BLaER1 treated with 17β-estradiol and CSF1 and Interleukin-3, amounts not matched to agents 10 nM and 100 nM (cell line): ENCODE measurements around the gene MX2.
"Not testable (repeated sequence)": the region's sequence is repeated elsewhere in the genome, so short reads cannot be mapped to it uniquely, and the experiment has no call there.

Experiments used
- H3K27ac ChIP-seq, 11 experiments: shearing (Covaris generic); formaldehyde crosslinking; 2 replicates each; pipeline ENCODE4 v1.8.1; 2022
- H3K27me3 ChIP-seq, 11 experiments: shearing (Covaris generic); formaldehyde crosslinking; 2 replicates each; pipeline ENCODE4 v1.8.1; 2022
- H3K36me3 ChIP-seq, 11 experiments: shearing (Covaris generic); formaldehyde crosslinking; 2 replicates each; pipeline ENCODE4 v1.8.1; 2022
- H3K4me1 ChIP-seq, 10 experiments: shearing (Covaris generic); formaldehyde crosslinking; 2 replicates each; pipeline ENCODE4 v1.8.1; 2022
- H3K4me2 ChIP-seq, 11 experiments: shearing (Covaris generic); formaldehyde crosslinking; 2 replicates each; pipeline ENCODE4 v1.8.1; 2022
- H3K4me3 ChIP-seq, 10 experiments: shearing (Covaris generic); formaldehyde crosslinking; 2 replicates each; pipeline ENCODE4 v1.8.1; 2022
- H3K9ac ChIP-seq, 11 experiments: shearing (Covaris generic); formaldehyde crosslinking; 2 replicates each; pipeline ENCODE4 v1.8.1; 2022
- H3K9me3 ChIP-seq, 11 experiments: shearing (Covaris generic); formaldehyde crosslinking; replicated peaks in 1 of 11; 2 replicates each; pipeline ENCODE4 v1.8.1; 2022
- H4K20me1 ChIP-seq, 11 experiments: shearing (Covaris generic); formaldehyde crosslinking; 2 replicates each; pipeline ENCODE4 v1.8.1; 2022
- Cebpa-rat ChIP-seq, 11 experiments: shearing (Covaris generic); IDR thresholded peaks; 2 replicates each; pipeline ENCODE4 v1.8.1; 2022

The MX2 gene, protein sequence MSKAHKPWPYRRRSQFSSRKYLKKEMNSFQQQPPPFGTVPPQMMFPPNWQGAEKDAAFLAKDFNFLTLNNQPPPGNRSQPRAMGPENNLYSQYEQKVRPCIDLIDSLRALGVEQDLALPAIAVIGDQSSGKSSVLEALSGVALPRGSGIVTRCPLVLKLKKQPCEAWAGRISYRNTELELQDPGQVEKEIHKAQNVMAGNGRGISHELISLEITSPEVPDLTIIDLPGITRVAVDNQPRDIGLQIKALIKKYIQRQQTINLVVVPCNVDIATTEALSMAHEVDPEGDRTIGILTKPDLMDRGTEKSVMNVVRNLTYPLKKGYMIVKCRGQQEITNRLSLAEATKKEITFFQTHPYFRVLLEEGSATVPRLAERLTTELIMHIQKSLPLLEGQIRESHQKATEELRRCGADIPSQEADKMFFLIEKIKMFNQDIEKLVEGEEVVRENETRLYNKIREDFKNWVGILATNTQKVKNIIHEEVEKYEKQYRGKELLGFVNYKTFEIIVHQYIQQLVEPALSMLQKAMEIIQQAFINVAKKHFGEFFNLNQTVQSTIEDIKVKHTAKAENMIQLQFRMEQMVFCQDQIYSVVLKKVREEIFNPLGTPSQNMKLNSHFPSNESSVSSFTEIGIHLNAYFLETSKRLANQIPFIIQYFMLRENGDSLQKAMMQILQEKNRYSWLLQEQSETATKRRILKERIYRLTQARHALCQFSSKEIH

DNA sequence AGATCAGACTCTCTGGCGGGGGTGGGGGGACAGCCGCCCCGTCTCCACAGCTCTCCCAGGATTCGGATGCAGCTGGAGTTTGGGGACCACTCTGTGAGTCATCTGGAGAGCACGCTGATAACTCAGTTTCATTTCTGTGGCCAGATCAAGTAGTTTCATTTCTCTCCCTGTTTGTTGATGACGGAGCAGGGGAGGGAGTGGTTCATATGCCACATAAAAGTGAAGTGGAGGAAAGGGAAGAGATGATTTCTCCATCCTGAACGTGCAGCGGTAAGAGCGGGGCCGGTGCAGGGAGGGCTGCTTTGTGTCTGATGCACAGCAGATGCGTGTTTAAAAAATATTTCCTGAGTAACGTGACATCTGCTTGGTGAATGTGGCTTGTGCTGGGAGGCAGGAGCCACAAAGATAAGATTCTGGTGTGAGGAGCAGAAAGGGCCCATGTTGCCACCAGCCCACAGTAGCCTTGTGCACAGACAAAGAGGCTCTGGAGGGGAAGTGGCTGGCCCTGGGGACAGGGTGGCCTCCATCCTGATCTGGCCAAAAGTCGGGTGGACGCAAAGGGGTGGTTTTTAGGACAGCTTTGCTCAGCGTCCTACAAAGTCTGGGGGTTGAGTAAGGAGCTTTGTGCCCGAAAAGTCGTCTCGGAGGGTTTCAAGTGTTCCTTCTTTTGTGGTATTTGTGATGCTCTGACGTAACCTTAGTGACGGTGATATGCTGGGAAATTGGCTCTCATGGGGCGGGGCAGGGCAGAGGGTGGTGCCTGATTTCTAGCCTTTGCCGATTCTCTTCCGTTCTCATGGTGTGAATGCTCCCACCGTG lies at the start of gene MX2:
MX2 (plus strand) TSS at position 242 of the 819 bp plus-strand sequence. CDS start 14,880 bp downstream, outside the sequence.
- Histone ChIP-seq H3K36me3 (peaks cover 0 to 14% (median 0%) of the 10 kb centered on the region in 11 experiments; a peak in 3 of 22 replicates), H3K9ac (peak within 1 kb of the TSS; percentile 71 to 91 (median 84)), H3K4me1 (peaks cover 50 to 77% (median 68%) of the 10 kb centered on the region in 10 experiments), H3K27me3 (no peaks in the 10 kb centered on the region), H3K4me3 (peak within 1 kb of the TSS; percentile 46 to 68 (median 59)), H3K27ac (peak within 1 kb of the TSS; percentile 74 to 98 (median 94)), H4K20me1 (peaks cover 0 to 12% (median 0%) of the 10 kb centered on the region in 11 experiments; a peak in 1 of 22 replicates), H3K4me2 (peak within 1 kb of the TSS; percentile 88 to 99 (median 96)), H3K9me3 (no peaks in the 10 kb centered on the region)
- peak in 7 of 11 experiments; percentile 13 to 93 (median 76); a peak in 11 of 22 replicates for TF ChIP-seq Cebpa-rat (IDR thresholded peaks at IDR 0.05)

DNA sequence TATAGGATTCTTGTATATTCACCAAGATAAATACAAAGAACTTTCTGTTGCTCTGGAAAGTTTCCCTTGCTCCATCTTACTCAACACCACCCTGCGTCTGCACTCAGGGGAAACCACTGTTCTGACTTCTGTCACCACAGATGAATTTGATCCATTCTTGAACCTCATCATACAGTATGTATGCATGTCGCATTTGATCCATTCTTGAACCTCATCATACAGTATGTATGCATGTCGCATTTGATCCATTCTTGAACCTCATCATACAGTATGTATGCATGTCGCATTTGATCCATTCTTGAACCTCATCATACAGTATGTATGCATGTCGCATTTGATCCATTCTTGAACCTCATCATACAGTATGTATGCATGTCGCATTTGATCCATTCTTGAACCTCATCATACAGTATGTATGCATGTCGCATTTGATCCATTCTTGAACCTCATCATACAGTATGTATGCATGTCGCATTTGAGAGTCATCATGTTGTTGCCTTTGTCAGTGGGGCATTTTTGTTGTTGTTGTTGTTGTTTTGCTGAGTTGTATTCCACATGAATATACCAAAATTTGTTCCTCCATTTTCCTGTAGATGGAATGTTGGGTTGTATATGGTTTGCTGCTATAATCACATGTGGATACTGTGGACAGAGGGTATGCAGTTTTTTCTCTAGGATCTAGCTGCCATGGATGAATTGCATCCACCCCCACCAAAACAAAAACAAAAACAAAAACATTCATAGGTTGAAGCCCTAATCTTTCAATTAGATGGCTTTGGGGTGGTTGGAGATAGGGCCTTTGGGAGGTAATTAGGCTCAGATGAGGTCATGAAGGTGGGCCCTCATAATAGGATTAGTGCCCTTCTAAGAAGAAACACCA lies 48.3 kb upstream of the MX2 start:
- not testable (repeated sequence) for H3K4me2 ChIP-seq, H3K4me1 ChIP-seq, H3K27ac ChIP-seq, H3K9ac ChIP-seq, H3K36me3 ChIP-seq, H4K20me1 ChIP-seq, H3K4me3 ChIP-seq
- H3K27me3 ChIP-seq = peaks cover 24 to 35% (median 31%) of the 10 kb centered on the region in 11 experiments
- H3K9me3 ChIP-seq = peaks cover 0 to 18% (median 3%) of the 10 kb centered on the region in 11 experiments; a peak in 6 of 22 replicates

DNA sequence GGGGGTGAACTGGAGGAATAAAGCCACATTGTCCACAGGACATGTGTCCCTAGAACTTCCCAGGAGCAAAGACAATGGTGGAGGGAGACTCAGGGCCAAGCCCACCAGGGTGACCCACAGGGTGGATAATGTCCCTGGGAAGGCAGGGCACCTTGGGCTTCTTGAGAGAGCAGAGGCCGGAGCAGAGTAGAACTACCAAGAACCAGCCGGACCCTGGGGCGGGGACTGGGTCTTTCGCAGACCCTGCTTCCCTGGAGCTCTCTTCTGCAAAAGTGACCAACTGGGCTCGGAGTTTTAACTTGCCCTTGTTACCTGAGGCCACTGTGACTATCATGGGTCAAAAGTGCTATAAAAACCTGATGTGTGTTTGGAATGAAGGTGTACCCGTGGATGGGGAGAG lies 46.1 kb upstream of the MX2 start:
- Histone ChIP-seq H4K20me1 (no peaks in the 10 kb centered on the region), H3K4me2 (no peak overlapping the region), H3K27me3 (peaks cover 24 to 37% (median 31%) of the 10 kb centered on the region in 11 experiments), H3K9ac (no peak overlapping the region), H3K4me1 (peaks cover 0 to 21% (median 5%) of the 10 kb centered on the region in 10 experiments; a peak in 13 of 20 replicates), H3K36me3 (no peaks in the 10 kb centered on the region), H3K4me3 (no peak overlapping the region), H3K9me3 (peaks cover 0 to 18% (median 3%) of the 10 kb centered on the region in 11 experiments; a peak in 5 of 22 replicates), H3K27ac (no peak overlapping the region)
- no peak for TF ChIP-seq Cebpa-rat (IDR thresholded peaks at IDR 0.05)

DNA sequence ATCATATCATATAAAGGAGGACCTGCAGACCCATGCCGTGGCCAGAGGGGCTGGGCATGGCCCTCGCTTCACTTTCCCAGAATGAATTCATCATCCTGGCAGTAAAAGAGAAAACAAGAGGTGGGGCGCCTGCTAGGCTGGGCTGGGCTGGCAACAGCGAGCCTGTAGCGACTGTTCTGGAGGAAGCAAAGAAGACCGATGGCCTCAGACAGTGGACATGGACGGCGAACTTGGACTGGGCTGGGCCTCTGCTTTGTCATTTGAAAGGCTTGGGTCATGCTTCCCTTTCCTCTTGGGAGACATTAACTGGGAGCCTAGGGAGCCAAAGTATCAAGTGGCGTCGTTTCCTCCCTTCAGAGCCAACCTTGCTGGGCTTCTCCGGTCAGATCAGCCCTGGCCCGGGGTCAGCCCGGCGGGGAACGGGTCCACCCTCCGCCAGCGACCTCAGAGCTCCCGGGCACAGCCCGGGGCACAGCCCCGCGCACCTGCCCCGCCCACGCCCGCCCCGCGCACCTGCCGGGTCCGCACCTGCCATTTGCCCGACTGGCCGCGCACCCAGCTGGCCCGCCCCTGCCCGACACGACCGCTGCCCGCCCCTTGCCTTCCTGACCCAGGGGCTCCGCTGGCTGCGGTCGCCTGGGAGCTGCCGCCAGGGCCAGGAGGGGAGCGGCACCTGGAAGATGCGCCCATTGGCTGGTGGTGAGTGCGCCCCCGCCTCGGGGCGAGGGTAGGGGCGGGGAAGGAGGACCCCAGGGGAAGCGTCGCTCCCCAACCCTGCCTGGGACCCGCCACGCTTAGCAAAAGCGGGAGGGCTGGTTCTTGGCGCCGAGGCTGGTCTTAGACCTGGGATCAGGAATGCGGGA lies 45.4 kb upstream of the MX2 start, which contains the start of gene FAM3B:
FAM3B (plus strand) TSS at position 602 of the 863 bp plus-strand sequence; CDS start at position 681, 79 bp downstream.
- no peak within 1 kb of the TSS for H3K27ac ChIP-seq
- H3K27me3 ChIP-seq = peaks cover 24 to 37% (median 31%) of the 10 kb centered on the region in 11 experiments
- peak within 1 kb of the TSS in 1 of 10 experiments; percentile 22; a peak in 1 of 20 replicates for H3K4me3 ChIP-seq
- H3K9me3 ChIP-seq = peaks cover 0 to 18% (median 3%) of the 10 kb centered on the region in 11 experiments; a peak in 5 of 22 replicates
- no peak for TF ChIP-seq Cebpa-rat (IDR thresholded peaks at IDR 0.05)
- H3K4me1 ChIP-seq = peaks cover 4 to 28% (median 12%) of the 10 kb centered on the region in 10 experiments; a peak in 19 of 20 replicates
- peak within 1 kb of the TSS; percentile 40 to 68 (median 48); a peak in 18 of 22 replicates for H3K4me2 ChIP-seq
- no peaks in the 10 kb centered on the region for H4K20me1 ChIP-seq
- H3K9ac ChIP-seq = no peak within 1 kb of the TSS
- H3K36me3 ChIP-seq = no peaks in the 10 kb centered on the region

DNA sequence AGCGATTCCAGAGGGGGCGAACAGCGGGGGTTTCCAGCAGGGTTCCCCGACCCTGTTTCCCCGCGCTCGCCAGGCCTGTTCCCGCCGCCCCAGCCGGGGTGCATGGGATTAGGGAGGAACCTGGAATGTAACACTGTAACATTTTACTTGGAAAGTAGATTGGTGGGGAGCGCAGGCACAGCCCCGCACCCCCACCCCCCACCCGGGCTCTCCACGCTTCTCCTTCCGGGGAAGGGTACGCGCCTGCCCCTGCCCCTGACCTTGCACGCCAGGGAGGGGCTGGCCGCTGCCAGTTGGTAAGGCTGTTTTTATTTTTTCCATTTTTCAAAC lies 44.8 kb upstream of the MX2 start:
- Histone ChIP-seq H3K4me1 (peaks cover 10 to 34% (median 18%) of the 10 kb centered on the region in 10 experiments; a peak in 19 of 20 replicates), H3K36me3 (no peaks in the 10 kb centered on the region), H3K9ac (no peak overlapping the region), H3K4me3 (peak overlapping the region in 1 of 10 experiments; percentile 22; a peak in 1 of 20 replicates), H3K27me3 (peaks cover 24 to 37% (median 31%) of the 10 kb centered on the region in 11 experiments), H3K9me3 (peaks cover 0 to 18% (median 0%) of the 10 kb centered on the region in 11 experiments; a peak in 5 of 22 replicates), H3K4me2 (peak overlapping the region; percentile 40 to 68 (median 48); a peak in 18 of 22 replicates), H4K20me1 (no peaks in the 10 kb centered on the region), H3K27ac (no peak overlapping the region)
- no peak for TF ChIP-seq Cebpa-rat (IDR thresholded peaks at IDR 0.05)

DNA sequence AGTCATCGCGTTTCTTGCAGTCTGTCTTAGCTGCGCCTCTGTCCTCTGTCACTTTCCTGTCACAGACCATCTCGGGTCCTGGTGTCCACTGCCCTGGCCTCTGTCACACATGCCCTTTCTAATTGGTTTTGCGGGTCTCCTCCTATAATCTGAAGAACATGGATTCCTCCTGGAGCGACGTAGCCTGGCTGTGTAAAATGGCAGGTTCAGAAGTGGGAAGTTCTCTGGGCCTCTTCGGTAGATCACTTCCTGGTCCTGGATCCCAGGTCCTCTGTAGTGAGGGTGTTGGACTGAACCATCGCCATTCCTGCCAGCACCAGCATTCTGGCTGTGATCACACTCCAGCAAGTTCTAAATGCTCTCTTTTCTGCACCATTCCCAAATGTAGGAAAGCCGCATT lies 44.4 kb upstream of the MX2 start:
- Histone ChIP-seq H3K27ac (no peak overlapping the region), H3K4me3 (no peak overlapping the region), H3K4me1 (peaks cover 10 to 39% (median 22%) of the 10 kb centered on the region in 10 experiments; a peak in 19 of 20 replicates), H3K9ac (no peak overlapping the region), H3K27me3 (peaks cover 24 to 37% (median 31%) of the 10 kb centered on the region in 11 experiments), H4K20me1 (no peaks in the 10 kb centered on the region), H3K4me2 (peak overlapping the region in 2 of 11 experiments; percentile 64 to 68; a peak in 3 of 22 replicates), H3K9me3 (peaks cover 0 to 18% (median 0%) of the 10 kb centered on the region in 11 experiments; a peak in 5 of 22 replicates), H3K36me3 (no peaks in the 10 kb centered on the region)
- no peak for TF ChIP-seq Cebpa-rat (IDR thresholded peaks at IDR 0.05)

DNA sequence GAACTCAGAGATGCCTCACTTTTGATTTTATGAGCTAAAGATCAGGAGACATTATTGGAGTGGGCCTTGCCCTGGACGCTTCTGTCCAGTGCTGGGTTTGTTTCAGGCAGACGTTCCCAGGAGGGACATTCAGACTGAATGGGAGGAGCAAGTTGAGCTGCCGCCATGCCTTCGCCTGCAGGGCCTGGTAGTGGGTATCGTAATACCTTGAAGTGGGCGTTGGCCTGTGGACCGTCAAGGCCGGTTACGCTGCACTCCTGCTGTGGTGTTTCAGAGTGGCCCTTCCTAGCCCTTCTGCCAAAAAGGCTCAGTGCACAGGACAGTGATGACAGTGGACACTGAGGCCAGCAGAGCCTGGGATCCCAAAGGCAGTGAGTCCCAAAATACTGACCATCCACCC lies 43.6 kb upstream of the MX2 start:
- no peak overlapping the region for H3K4me3 ChIP-seq
- no peaks in the 10 kb centered on the region for H4K20me1 ChIP-seq
- H3K27ac ChIP-seq = no peak overlapping the region
- H3K9ac ChIP-seq = no peak overlapping the region
- peaks cover 0 to 18% (median 0%) of the 10 kb centered on the region in 11 experiments; a peak in 4 of 22 replicates for H3K9me3 ChIP-seq
- no peak for TF ChIP-seq Cebpa-rat (IDR thresholded peaks at IDR 0.05)
- no peaks in the 10 kb centered on the region for H3K36me3 ChIP-seq
- H3K4me2 ChIP-seq = no peak overlapping the region
- peaks cover 10 to 46% (median 29%) of the 10 kb centered on the region in 10 experiments; a peak in 19 of 20 replicates for H3K4me1 ChIP-seq
- peaks cover 24 to 37% (median 31%) of the 10 kb centered on the region in 11 experiments for H3K27me3 ChIP-seq
